Adrenal gland (tissue), 5 donors: ENCODE results near the gene LBX2.

Experiments
- CTCF ChIP-seq, 6 experiments: fragments of 450-650 bp in 4 of 6; fragments of 200-600 bp in 2 of 6; sonication (generic) in 1 of 6; IDR thresholded peaks; 1 replicate in 5 of 6; 2 replicates in 1 of 6; pipeline versions ENCODE4 v1.5.1 to v1.8.0; 2016 to 2021; ENCODE audit warnings: antibody characterized with exemption in 6 of 6, mild to moderate bottlenecking in 2 of 6, moderate library complexity in 1 of 6
- POLR2A ChIP-seq, 2 donors: fragments of 450-650 bp; IDR thresholded peaks; one replicate each; pipeline ENCODE4 v1.6.1; 2017; ENCODE audit warnings: antibody characterized with exemption in 2 of 2, mild to moderate bottlenecking in 2 of 2, moderate library complexity in 1 of 2
- donor health status: DM: no; HTN: no; CAD: no.

- TF ChIP-seq CTCF (IDR thresholded peaks at IDR 0.05) (no peak), POLR2A (IDR thresholded peaks at IDR 0.05) (no peak)
Measured at GRCh38 chr2:74464406-74464805, 35.0 kb downstream of the LBX2 start.
